ENCODE results near the gene COMMD1.

The COMMD1 gene

DNA sequence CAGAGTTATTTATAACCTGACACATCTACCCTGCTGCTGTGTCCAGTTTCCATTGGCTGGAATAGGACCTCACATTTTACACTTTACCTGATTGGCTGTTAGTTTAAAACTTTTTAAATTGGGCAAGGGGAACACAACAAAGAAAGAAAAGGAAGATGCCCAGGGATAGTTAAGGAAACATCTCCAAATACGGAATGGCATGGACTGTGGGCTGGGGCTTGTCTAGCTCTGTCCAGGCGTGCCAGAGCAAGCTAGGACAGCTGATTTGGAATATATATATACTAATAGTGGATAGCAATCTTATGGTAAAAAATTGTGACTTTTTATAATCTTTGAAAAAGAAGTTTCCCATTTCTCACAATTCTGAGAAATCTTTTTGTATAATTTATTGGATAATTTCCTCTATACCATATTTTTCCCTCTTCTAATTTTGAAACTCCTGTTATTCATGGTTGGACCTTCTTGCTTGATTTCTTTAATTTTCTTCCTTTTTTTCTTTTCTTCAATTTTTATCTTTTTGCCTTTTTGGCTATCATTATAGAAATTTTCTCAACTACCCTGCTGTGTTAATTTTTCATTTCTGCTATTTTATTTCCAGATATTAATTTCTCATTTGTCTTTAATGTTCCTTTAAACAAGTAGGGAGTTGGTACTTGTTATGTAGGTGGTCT is 55.9 kb downstream of the COMMD1 start:
- Mint-ChIP-seq H3K4me3 (no peak overlapping the region), H3K27me3 (no peaks in the 10 kb centered on the region), H3K9me3 (no peaks in the 10 kb centered on the region), H3K27ac (no peak overlapping the region), H3K36me3 (ENCODE audit: insufficient read depth) (peaks cover 3% of the 10 kb centered on the region), H3K4me1 (ENCODE audit: low read depth in 2 of 2) (peaks cover 6 to 18% of the 10 kb centered on the region in 2 donors)
- no peak for ATAC-seq (replicated peaks)
- no peak for DNase-seq

DNA sequence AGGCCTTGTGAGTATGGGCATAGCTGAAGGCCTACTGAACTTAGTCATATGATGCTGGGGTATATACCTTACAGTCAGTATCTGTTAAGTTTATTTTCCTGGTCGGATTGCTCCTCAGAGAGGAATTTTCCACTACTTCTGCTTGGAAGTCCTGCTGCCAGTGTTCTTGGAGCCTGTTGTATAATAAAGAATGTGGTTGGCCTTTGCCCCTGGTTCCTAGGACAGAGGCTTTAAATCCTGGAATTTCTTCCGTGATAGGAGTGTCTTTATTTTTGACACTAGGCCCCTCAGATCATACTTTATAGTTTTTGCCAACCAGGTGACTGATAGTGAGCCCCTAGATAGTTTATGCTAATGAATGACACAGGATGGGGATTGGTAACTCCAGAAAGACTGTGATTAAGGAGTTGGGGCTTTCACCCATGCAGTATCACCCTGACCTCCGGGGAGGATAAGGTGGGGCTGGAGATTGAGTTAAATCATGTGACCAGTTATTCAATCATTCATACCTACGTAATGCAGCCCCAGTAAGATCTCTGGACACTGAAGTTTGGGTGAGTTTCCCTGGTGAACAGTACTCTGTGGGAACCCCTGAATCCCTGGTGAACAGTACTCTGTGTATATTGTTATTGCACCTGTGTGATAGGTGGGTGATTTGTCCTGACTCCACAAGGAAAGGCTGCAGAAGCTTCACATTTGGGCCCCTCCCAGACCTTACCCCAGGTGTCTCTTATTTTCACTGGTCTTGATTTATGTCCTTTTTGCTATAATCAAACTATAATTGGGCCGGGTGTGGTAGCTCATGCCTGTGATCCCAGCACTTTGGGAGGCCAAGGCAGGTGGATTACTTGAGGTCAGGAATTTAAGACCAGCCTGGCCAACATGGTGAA is 56.9 kb downstream of the COMMD1 start:
- Mint-ChIP-seq H3K27me3 (no peaks in the 10 kb centered on the region), H3K4me3 (no peak overlapping the region), H3K27ac (peak overlapping the region in 1 of 2 donors; percentile 60), H3K9me3 (no peaks in the 10 kb centered on the region), H3K36me3 (ENCODE audit: insufficient read depth) (peaks cover 3% of the 10 kb centered on the region), H3K4me1 (ENCODE audit: low read depth in 2 of 2) (peaks cover 9 to 18% of the 10 kb centered on the region in 2 donors)
- DNase-seq, result no peak
- ATAC-seq (replicated peaks), result no peak

DNA sequence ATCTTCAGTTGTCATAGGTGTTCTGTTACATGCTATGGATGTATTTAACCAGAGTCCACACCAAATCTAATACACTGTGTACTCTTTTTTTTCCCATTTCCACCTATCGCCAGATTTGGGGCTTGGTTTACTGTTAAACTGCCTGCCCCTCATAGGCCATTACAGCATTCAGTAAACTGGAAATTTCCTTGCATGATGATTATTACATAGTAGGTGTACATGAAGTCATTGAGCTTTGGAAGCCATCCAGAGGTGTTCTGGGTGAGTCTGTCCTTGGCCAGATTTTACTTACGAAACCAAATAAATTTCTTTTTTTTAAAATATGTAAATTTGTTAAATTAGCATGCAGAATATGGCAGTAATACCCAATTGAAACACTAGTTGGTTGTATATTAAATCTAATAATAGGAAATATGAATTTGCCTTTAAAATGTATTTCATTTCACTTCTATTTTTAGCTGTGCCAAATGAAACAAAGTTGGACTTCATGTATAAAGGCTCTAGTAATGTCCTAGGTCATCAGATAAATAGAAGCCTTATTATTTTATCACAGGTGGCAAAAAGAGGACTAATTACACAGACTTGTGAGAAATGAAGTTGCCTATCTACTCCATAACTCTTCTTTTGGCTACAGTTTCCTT is 60.7 kb downstream of the COMMD1 start:
- no peak overlapping the region for H3K27ac Mint-ChIP-seq
- no peaks in the 10 kb centered on the region for H3K9me3 Mint-ChIP-seq
- no peak overlapping the region for H3K4me3 Mint-ChIP-seq
- H3K36me3 Mint-ChIP-seq (ENCODE audit: insufficient read depth), result peaks cover 6% of the 10 kb centered on the region
- ATAC-seq (replicated peaks), result no peak
- no peak for DNase-seq
- H3K4me1 Mint-ChIP-seq (ENCODE audit: low read depth in 2 of 2), result peaks cover 3 to 12% of the 10 kb centered on the region in 2 donors
- H3K27me3 Mint-ChIP-seq, result no peaks in the 10 kb centered on the region

DNA sequence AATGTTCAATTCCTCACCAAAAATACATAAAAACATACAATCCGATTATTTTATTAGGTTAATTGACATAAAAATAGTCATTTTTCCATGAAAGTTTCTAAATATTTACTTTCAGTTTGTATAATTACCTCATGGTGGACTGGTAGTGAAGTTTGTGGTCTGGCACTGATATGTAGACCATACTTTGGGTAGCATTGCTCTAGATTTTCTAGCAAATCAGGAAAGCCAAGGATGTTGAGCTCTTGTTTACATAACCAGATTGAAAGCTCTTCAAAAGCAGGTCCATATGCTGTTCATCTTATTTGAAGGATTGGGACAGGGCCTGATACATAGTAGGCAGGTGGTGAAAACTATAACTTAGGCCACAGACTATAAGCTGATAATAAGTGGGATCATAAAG is 61.8 kb downstream of the COMMD1 start:
- Mint-ChIP-seq H3K27me3 (no peaks in the 10 kb centered on the region), H3K4me1 (ENCODE audit: low read depth in 2 of 2) (peaks cover 3 to 8% of the 10 kb centered on the region in 2 donors), H3K36me3 (ENCODE audit: insufficient read depth) (peaks cover 6% of the 10 kb centered on the region), H3K4me3 (no peak overlapping the region), H3K27ac (no peak overlapping the region), H3K9me3 (no peaks in the 10 kb centered on the region)
- no peak for DNase-seq
- no peak for ATAC-seq (replicated peaks)

DNA sequence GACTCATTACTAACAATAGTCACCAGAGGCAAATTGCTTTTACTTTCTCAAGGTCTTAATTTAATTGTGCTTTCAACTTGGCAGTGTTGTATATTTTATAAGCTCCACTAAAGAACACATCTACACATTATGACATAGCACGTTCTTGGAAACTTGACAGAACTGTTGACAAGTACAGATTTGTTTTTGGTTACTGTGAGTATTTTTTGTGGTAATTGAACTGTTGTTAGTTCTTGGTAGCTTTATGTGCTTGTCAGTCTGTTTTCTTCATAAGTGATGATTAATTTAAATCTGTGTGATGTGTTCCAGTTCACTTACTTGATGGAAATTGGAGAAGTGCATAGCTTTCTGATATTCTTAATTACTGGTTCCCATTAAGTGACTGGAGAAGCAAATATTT is 63.9 kb downstream of the COMMD1 start:
- Mint-ChIP-seq H3K27ac (no peak overlapping the region), H3K9me3 (no peaks in the 10 kb centered on the region), H3K27me3 (no peaks in the 10 kb centered on the region), H3K4me3 (no peak overlapping the region), H3K4me1 (ENCODE audit: low read depth in 2 of 2) (peaks cover 3 to 4% of the 10 kb centered on the region in 2 donors), H3K36me3 (ENCODE audit: insufficient read depth) (peaks cover 2% of the 10 kb centered on the region)
- ATAC-seq (replicated peaks), result no peak
- no peak for DNase-seq

DNA sequence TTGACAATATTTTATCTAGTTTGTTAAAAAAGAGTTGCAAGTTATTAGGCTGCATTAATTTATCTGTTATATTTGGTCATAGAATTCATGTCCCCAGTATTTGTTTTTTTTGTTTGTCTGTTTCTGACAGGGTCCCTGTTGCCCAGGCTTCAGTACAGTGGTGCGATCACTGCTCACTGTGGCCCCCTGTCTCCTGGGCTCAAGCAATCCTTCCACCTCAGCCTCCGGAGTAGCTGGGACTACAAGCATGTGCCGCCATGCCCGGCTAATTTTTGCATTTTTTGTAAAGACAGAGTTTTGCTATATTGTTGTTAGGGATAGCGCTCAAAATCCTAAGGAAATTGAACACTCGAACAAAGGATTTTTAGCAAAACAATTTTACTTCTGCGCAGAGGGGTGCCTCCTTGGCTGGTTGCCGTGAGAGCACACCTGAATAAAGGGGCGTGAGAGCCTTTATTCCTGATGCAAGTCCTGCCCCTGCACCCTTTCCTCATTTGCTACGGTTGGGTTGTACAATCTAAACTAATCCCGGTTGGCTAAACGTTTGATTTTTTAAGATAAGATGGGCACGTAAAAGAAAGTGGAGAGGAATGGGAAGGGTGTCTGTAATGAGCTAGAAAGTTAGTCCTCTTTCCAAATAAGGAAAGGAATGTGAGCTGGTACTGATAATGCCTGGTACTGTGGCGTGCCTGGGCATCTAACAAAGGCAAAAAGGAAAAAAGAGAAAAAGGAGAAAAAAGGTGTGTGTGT is 65.5 kb downstream of the COMMD1 start:
- DNase-seq (no peak), ATAC-seq (replicated peaks) (no peak)
- no peak overlapping the region for H3K4me3 Mint-ChIP-seq
- H3K9me3 Mint-ChIP-seq, result no peaks in the 10 kb centered on the region
- H3K36me3 Mint-ChIP-seq (ENCODE audit: insufficient read depth), result peaks cover 2% of the 10 kb centered on the region
- no peak overlapping the region for H3K27ac Mint-ChIP-seq
- peaks cover 3 to 4% of the 10 kb centered on the region in 2 donors for H3K4me1 Mint-ChIP-seq (ENCODE audit: low read depth in 2 of 2)
- H3K27me3 Mint-ChIP-seq, result no peaks in the 10 kb centered on the region

DNA sequence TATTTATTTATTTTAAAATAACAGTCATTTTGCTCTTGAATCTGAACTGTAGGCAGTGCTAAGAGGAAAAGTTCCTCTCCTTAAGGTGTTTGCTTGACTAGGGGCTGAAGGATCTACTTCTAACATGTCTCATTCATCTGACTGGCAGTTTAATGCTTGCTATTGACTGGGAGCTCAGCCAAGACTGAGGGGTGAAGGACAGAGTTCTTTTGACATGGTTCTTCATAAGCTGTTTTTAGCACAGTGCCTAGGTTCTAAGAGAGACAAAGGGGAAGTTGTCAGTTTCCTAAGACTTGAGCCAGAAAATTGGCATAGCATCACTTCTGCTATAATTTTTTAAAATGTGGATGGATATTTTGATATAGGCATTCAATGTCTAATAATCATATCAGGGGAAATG is 73.0 kb downstream of the COMMD1 start:
- Mint-ChIP-seq H3K4me3 (no peak overlapping the region), H3K9me3 (no peaks in the 10 kb centered on the region), H3K36me3 (ENCODE audit: insufficient read depth) (no peaks in the 10 kb centered on the region), H3K27me3 (no peaks in the 10 kb centered on the region), H3K4me1 (ENCODE audit: low read depth in 2 of 2) (peaks cover 0 to 10% of the 10 kb centered on the region in 2 donors), H3K27ac (no peak overlapping the region)
- DNase-seq, result no peak
- ATAC-seq (replicated peaks), result no peak

DNA sequence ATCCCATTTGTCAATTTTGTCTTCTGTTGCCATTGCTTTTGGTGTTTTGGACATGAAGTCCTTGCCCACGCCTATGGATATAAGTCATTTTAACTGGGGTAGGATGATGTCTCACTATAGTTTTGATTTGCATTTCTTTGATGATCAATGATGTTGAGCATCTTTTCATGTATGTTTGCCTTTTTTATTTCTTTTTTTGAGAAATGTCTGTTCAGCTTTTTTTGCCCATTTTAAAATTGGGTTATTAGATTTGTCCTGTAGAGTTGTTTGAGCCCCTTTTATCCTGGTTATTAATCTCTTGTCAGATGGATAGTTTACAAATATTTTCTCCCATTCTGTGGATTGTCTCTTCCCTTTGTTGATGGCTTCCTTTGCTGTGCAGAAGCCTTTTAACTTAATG is 75.3 kb downstream of the COMMD1 start:
- Mint-ChIP-seq H3K36me3 (ENCODE audit: insufficient read depth) (no peaks in the 10 kb centered on the region), H3K4me3 (no peak overlapping the region), H3K27me3 (no peaks in the 10 kb centered on the region), H3K4me1 (ENCODE audit: low read depth in 2 of 2) (peaks cover 0 to 10% of the 10 kb centered on the region in 2 donors), H3K27ac (no peak overlapping the region), H3K9me3 (no peaks in the 10 kb centered on the region)
- no peak for DNase-seq
- ATAC-seq (replicated peaks), result no peak

DNA sequence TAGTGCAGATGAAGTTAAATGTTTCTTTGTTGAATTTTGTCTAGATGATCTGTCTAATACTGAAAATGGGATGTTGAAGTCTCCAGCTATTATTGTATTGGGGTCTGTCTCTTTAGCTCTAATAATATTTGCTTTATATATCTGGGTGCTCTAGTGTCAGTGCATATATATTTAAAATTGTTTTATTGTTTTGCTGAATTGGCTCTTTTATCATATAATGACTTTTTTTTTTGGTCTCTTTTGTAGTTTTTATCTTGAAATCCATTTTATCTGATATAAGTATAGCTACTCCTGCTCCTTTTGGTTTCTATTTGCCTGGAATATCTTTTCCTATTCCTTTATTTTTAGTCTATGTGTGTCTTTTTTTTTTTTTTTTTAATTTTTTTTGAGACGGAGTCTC is 79.2 kb downstream of the COMMD1 start:
- Mint-ChIP-seq H3K27me3 (no peaks in the 10 kb centered on the region), H3K36me3 (ENCODE audit: insufficient read depth) (no peaks in the 10 kb centered on the region), H3K4me1 (ENCODE audit: low read depth in 2 of 2) (peaks cover 6 to 7% of the 10 kb centered on the region in 2 donors), H3K9me3 (no peaks in the 10 kb centered on the region), H3K4me3 (no peak overlapping the region), H3K27ac (no peak overlapping the region)
- DNase-seq, result no peak
- ATAC-seq (replicated peaks), result no peak

DNA sequence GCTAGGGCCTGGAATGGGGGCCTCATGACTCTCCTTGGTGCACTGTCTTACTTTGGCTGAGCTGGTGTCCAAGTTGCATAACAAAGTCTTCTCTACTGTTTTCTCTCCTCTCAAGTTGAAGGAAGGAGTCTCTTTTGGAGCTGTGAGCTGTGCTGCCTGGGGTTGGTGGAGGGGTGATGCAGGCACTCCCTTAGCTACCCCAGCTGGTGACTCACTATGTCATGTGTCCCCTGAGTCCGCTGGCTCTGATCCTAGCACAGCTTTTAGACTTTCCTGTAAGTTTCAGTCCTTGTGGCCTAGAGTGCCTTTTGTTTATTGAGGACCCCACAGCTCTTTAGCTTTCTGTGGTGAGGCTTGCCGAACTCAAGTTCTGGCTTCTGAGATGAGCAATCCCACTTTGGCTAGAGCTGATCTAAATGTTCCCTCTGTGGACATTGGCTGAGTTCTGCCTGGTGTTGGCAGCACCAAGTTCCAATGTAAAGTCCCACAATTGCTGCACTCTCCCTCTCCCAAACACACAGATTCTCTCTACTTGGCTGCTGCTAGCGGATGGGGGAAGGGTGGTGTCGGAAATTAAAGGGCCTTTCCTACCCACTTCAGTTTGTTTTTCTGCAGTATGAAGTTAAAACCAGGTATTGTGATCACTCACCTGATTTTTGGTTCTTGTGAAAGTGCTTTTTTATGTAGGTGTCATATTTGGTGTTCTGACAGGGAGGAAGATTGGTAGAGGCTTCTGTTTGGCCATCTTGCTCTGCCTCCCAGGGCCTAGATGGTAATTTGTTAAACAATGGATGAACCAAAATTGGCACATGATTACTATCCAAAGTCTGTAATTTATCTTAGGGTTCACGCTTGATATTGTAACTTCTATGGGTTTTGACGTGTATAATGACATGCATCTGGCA is 83.2 kb downstream of the COMMD1 start:
- no peaks in the 10 kb centered on the region for H3K27me3 Mint-ChIP-seq
- ATAC-seq (replicated peaks), result no peak
- DNase-seq, result no peak
- H3K36me3 Mint-ChIP-seq (ENCODE audit: insufficient read depth), result no peaks in the 10 kb centered on the region
- H3K27ac Mint-ChIP-seq, result peak overlapping the region in 1 of 2 donors; percentile 44
- no peak overlapping the region for H3K4me3 Mint-ChIP-seq
- no peaks in the 10 kb centered on the region for H3K9me3 Mint-ChIP-seq
- peaks cover 0 to 7% of the 10 kb centered on the region in 2 donors for H3K4me1 Mint-ChIP-seq (ENCODE audit: low read depth in 2 of 2)

DNA sequence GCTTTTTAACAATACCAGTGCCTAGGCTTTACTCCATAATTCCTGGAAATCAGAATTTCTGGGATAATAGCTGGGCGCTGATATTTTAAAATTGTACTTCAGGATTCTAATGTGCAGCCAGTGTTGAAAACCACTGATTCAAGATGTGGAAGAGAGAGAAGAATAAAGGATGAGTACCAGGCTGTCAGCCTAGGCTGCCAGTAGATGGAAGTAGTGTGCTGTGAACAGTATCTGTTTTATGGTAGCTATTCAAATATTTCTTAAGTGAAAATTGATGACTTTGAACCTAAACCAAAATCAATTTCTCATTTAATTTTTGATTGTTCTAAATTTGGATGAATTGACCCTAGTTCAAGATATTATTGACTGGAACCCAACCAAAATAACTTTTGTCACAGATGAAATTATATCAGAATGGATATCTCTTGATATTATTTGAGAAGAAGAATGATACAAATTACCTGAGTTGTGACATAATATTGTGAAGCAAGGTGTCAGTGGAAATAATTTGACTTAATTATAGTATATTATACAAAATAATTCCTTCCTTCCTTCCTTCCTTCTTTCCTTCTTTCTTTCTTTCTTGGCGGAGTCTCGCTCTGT is 88.0 kb downstream of the COMMD1 start:
- Mint-ChIP-seq H3K27ac (no peak overlapping the region), H3K9me3 (no peaks in the 10 kb centered on the region), H3K36me3 (ENCODE audit: insufficient read depth) (no peaks in the 10 kb centered on the region), H3K4me3 (no peak overlapping the region), H3K27me3 (no peaks in the 10 kb centered on the region), H3K4me1 (ENCODE audit: low read depth in 2 of 2) (peaks cover 0 to under 1% of the 10 kb centered on the region in 2 donors)
- DNase-seq, result peak; percentile 2 to 23 (median 2)
- ATAC-seq (replicated peaks), result peak; percentile 31

DNA sequence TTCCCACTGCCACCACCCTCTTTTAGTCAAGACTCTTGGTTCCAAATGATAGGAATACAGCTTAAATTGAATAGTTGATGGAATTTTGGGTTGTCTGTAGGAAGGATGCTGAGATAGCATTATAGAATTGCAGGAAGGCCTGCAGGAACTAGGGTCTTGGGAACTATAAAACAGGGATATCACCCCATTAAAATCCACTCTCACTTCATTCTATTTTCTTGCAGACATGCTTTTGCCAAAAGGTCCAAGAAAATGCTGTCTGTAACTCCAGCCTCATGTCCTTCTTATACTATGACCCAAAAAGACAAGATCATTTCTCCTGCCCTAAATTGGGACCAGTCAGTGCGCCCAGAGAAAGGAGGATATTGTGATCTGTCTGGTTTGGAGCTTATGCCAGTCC is 89.1 kb downstream of the COMMD1 start:
- Mint-ChIP-seq H3K27me3 (no peaks in the 10 kb centered on the region), H3K9me3 (no peaks in the 10 kb centered on the region), H3K4me1 (ENCODE audit: low read depth in 2 of 2) (no peaks in the 10 kb centered on the region), H3K27ac (no peak overlapping the region), H3K4me3 (no peak overlapping the region), H3K36me3 (ENCODE audit: insufficient read depth) (no peaks in the 10 kb centered on the region)
- no peak for ATAC-seq (replicated peaks)
- no peak for DNase-seq

Data from effector memory CD8-positive, alpha-beta T cell (primary cell).